ENCODE data around the gene PRELID1. TPM values are rescaled to one million over a fixed set of nuclear protein-coding genes. Genes with fewer than 3 reads are reported as not detected.
A peak's percentile ranks its signal among the peaks of the same experiment; 100 is the strongest.
"Not testable (repeated sequence)": the region's sequence is repeated elsewhere in the genome, so short reads cannot be mapped to it uniquely, and the experiment has no call there.

The PRELID1 gene, protein sequence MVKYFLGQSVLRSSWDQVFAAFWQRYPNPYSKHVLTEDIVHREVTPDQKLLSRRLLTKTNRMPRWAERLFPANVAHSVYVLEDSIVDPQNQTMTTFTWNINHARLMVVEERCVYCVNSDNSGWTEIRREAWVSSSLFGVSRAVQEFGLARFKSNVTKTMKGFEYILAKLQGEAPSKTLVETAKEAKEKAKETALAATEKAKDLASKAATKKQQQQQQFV
- polyA plus RNA-seq (2014; cell fraction: cytosol; rRNA removed) = 367 and 387 TPM in 2 replicates
- 166 and 262 TPM in 2 replicates for polyA plus RNA-seq (2014; cell fraction: nucleus; rRNA removed)

GRCh38 chr5:177303121-177303924 is at the start of gene PRELID1, which contains the start of gene RAB24:
Gene PRELID1 (plus strand): TSS chr5:177303799. CDS start chr5:177303986, 187 bp downstream.
Gene RAB24 (minus strand): TSS chr5:177303719. CDS start chr5:177303288, 431 bp downstream.
- peak; percentile 82 for DNase-seq (ENCODE audit: low spot score)

GRCh38 chr5:177256296-177256695 is 47.3 kb upstream of the PRELID1 start:
- no peak for DNase-seq (ENCODE audit: low spot score)

DNA sequence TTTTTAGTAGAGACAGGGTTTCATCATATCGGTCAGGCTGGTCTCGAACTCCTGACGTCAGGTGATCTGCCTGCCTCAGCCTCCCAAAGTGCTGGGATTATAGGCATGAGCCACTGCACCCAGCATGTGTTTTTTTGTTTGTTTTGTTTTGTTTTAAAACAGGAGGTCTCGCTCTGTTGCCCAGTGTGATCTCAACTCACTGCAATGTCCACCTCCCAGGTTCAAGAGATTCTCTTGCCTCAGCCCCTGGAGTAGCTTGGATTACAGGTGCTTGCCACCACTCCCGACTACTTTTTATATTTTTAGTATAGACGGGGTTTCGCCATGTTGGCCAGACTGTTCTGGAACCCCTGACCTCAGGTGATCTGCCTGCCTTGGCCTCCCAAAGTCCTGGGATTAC is 44.9 kb upstream of the PRELID1 start:
- DNase-seq (ENCODE audit: low spot score) = not testable (repeated sequence)

GRCh38 chr5:177260961-177261360 is 42.6 kb upstream of the PRELID1 start:
- no peak for DNase-seq (ENCODE audit: low spot score)

DNA sequence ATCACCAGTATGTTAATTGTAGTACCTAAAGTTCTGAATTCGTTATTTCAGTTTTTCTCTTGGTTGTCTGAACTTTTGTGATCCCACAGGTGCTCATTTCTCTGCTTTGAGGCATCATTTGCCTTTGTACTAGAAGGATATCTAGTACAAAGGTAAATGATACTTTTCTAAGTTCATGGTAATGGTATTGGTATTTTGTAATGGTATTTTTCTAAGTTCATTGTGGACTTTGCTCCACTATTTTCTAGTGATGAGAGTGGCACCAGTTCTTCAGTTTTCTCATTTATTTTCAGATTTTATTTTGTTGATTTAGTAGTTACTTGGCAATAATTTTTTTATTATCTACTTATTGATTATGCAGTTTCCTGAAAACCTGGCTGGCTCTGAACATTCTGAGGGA is 42.1 kb upstream of the PRELID1 start:
- no peak for DNase-seq (ENCODE audit: low spot score)

GRCh38 chr5:177264178-177264577 is 39.4 kb upstream of the PRELID1 start:
- no peak for DNase-seq (ENCODE audit: low spot score)

GRCh38 chr5:177265395-177265794 is 38.2 kb upstream of the PRELID1 start:
- no peak for DNase-seq (ENCODE audit: low spot score)

GRCh38 chr5:177269232-177269895 is 34.2 kb upstream of the PRELID1 start:
- no peak for DNase-seq (ENCODE audit: low spot score)

DNA sequence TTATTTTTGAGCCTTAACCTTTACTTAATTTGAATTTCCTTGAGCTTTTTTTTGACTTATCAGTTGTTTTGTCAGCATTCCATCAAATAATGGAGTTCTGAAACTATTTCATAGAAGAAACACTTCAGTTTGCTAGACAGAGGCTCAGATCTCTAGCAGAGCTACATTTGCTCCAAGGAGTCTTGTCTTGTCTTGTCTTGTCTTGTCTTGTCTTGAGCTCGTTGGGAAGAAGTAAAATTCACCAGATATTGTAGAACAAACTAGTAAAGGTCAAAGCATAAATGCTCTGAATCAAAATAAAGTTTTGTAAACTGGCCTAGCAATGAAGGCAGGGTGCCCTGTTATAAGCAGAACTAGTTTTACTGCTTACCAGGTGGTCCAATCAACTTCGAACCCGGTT is 33.6 kb upstream of the PRELID1 start:
- DNase-seq (ENCODE audit: low spot score) = no peak

- no peak for DNase-seq (ENCODE audit: low spot score)
Measured at GRCh38 chr5:177270653-177271052, 32.9 kb upstream of the PRELID1 start.

DNA sequence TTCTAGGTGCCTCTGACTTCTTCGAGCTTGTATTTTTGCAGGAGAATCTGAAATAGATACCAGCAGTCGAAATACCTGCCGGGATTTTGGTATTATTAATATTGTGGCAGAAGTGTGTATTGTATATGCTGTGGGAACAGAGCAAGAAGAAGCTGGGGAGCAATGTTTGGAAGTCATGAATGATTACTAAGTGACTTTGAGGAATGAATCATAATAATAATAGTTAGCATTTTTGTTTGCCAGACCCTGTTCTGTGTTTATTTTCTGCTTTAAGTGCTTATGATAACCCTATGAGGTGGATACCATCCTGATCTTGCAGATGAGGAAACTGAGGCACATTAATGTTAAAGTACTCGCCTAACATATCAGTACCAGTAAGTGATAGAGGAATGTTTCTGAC is 32.5 kb upstream of the PRELID1 start:
- no peak for DNase-seq (ENCODE audit: low spot score)

- no peak for DNase-seq (ENCODE audit: low spot score)
Measured at GRCh38 chr5:177275883-177276282, 27.7 kb upstream of the PRELID1 start.

DNA sequence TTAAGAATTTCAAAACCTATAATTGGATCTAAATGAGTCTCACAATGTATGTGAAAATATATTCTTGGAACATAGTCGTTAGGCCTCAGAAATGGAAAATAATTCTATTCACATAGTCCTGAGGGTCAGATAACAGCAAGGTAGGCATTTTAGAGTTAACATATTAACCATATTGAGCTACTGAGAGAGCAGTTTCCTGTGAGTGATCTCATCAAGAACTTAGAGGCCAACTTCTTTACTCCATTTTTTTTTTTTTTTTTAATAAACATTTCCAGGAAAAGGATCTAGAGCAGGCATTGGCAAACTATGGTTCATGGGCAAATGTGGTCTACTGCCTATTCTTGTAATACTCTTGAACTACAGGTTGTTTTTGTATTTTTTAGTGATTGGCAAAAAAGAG is 26.7 kb upstream of the PRELID1 start:
- no peak for DNase-seq (ENCODE audit: low spot score)

- no peak for DNase-seq (ENCODE audit: low spot score)
Measured at GRCh38 chr5:177288191-177288590, 15.4 kb upstream of the PRELID1 start.

DNA sequence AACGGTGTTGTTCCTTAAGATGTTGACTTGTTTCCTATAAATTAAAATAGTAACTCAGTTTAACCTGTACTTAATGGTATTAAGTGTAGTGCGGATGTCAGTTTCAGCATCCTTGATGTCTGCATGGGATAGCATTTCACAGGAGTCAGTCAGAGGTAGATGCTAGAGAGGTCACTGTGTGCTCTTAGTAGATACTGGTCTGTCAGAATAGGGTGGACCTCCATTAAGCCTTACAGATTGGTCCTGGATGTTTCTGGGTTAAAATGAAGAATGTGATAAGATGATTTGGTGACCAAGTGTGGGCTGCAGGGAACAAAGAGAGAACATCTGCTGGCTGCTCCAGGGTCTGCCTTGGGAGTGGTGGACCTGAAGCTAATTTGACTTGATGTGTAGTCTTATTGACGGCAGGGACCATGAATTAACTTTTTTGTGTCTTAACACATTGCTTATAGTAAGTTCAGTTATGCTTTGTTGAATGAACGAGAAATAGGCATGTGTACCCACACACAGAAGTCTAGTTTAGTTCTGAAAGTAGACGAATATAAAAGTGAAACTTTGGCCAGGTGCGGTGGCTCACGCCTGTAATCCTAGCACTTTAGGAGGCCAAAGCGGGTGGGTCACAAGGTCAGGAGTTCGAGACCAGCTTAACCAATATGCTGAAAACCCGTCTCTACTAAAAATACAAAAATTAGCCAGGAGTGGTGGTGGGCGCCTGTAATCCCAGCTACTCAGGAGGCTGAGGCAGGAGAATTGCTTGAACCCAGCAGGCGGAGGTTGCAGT is 12.6 kb upstream of the PRELID1 start:
- no peak for DNase-seq (ENCODE audit: low spot score)

DNA sequence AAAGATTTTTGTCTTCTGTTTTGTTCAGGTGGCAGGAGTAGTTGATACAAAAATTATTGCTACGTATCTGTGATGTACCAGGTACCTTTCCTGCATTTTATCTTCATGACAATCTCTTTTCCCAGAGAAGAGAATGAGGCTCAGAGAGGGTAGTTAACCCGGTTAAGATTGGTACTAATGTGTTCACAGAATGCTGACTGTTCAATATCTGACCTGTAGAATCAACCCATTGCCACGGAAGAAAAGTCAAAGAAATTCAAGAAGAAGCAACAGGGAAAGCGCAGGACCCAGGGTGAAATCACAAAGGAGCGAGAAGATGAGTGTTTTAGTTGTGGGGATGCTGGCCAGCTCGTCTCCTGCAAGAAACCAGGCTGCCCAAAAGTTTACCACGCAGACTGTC is 11.9 kb upstream of the PRELID1 start:
- DNase-seq (ENCODE audit: low spot score) = no peak

DNA sequence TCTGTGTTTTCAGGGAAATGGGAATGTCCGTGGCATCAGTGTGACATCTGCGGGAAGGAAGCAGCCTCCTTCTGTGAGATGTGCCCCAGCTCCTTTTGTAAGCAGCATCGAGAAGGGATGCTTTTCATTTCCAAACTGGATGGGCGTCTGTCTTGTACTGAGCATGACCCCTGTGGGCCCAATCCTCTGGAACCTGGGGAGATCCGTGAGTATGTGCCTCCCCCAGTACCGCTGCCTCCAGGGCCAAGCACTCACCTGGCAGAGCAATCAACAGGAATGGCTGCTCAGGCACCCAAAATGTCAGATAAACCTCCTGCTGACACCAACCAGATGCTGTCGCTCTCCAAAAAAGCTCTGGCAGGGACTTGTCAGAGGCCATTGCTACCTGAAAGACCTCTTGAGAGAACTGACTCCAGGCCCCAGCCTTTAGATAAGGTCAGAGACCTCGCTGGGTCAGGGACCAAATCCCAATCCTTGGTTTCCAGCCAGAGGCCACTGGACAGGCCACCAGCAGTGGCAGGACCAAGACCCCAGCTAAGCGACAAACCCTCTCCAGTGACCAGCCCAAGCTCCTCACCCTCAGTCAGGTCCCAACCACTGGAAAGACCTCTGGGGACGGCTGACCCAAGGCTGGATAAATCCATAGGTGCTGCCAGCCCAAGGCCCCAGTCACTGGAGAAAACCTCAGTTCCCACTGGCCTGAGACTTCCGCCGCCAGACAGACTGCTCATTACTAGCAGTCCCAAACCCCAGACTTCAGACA is 9.6 kb upstream of the PRELID1 start:
- DNase-seq (ENCODE audit: low spot score) = no peak

DNA sequence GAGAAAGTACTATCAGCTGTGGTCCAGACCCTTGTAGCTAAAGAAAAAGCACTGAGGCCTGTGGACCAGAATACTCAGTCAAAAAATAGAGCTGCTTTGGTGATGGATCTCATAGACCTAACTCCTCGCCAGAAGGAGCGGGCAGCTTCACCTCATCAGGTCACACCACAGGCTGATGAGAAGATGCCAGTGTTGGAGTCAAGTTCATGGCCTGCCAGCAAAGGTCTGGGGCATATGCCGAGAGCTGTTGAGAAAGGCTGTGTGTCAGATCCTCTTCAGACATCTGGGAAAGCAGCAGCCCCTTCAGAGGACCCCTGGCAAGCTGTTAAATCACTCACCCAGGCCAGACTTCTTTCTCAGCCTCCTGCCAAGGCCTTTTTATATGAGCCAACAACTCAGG is 9.0 kb upstream of the PRELID1 start:
- no peak for DNase-seq (ENCODE audit: low spot score)

DNA sequence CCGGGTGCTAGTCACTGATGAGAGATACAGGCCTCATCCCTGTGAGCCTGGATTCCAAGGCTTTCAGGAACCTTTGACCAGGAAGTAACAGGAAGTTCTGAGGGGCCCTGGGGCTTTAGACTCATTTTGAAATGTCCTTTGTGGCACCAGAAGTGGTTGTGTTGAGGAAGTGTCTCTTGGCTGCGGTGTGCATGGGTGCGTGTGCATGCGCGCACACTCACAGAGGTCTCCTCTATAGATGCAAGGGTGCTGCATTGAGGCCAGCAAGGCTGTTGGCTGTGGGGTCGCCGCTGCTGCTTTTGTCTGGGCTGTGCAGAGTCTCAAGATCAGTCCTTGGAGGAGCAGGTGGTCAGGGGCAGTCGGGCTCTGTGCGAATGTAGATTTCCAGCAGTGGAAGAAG is 7.7 kb upstream of the PRELID1 start:
- no peak for DNase-seq (ENCODE audit: low spot score)

DNA sequence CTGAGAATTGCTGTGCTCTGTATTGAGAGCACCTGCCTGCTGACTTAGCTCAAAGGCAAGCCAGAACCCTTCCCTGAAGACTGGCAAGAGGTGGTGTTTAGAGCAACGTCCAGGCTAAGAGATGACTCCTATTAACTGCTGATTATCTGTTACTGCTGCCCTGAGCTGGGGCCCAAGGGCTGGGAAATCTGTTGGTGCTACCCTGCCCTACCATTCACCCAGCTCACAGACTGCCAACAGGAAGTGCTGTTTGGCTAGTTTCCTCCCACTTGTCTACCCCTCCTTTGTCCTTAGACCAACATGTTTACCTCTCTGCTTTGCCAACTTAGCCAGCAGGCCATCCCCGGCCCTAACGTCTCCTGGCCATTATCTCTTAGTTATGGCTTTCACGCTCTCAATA is 7.0 kb upstream of the PRELID1 start:
- no peak for DNase-seq (ENCODE audit: low spot score)

DNA sequence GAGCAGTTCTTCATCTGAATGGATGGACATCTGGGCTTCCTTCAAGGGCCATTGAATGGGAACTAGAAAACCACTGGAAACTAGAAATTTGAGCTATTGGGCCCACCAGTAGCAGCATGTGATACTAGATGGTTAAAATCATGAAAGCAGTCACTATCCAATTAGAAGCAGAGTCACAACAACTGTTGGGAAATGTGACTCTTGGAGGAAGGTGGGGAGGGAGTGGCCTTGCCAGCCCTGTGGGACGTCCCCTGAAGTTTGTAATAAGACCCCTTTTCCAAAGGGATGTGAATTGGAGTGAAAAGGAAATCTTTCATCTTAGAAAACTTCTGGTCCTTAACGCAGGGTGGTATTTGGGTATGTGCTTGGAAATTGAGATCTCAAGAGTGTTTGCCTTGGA is 5.7 kb upstream of the PRELID1 start:
- DNase-seq (ENCODE audit: low spot score) = no peak

All from SK-N-DZ (cell line).